NOMO-1 treated with DMSO at 0.1 percent for 48 hours (cell line): ENCODE data around the gene COA3.

ENCODE experiments used
- DNase-seq: peaks from one replicate; lab custom pipeline; 2025; ENCODE audit not compliant: unreplicated experiment; lab: John Stamatoyannopoulos, UW

COA3 gene, protein sequence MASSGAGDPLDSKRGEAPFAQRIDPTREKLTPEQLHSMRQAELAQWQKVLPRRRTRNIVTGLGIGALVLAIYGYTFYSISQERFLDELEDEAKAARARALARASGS

DNA sequence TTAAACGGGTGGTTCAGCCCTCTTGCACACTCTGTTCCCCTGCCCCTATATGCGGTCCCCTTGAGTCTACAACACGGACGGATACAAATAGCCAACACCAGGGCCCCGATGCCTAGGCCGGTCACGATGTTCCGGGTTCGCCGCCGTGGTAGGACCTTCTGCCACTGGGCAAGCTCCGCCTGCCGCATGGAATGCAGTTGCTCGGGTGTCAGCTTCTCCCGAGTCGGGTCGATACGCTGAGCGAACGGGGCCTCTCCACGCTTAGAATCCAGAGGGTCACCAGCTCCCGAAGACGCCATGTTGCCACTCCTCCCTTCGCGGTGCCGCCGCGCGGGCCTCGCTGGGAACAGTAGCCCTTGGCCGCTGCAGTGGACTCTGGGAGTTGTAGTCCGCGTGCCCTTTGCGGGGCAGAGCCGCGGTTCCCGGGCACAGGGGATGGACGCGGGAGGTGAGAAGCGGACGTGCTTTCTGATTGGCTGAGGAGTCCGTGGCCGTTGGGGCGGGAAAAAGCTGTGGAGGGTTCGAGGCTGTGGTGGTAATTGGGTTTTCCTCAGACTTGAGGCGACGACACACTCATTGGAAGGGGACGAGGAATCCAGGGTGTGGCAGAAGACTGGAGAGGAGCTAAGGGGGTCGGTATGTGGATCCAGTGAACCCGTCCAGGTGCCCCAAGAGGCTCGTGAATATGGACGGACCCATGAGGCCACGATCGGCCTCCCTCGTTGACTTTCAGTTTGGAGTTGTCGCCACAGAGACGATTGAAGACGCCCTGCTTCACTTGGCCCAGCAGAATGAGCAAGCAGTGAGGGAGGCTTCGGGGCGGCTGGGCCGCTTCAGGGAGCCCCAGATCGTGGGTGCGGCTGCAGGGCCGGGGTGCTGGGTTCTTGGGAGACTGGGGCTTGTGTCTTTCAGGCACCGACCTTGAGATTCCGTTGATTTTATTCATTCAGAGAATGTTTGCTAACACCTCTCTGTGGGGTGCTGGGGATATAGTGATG lies at the start of gene COA3, which contains the start of gene CNTD1:
COA3 (minus strand) TSS at position 322 of the 998 bp plus-strand sequence; CDS start at position 299, 23 bp downstream.
CNTD1 (plus strand) TSS at position 479 of the 998 bp plus-strand sequence; CDS start at position 686, 207 bp downstream.
- peak; percentile 74 for DNase-seq

DNA sequence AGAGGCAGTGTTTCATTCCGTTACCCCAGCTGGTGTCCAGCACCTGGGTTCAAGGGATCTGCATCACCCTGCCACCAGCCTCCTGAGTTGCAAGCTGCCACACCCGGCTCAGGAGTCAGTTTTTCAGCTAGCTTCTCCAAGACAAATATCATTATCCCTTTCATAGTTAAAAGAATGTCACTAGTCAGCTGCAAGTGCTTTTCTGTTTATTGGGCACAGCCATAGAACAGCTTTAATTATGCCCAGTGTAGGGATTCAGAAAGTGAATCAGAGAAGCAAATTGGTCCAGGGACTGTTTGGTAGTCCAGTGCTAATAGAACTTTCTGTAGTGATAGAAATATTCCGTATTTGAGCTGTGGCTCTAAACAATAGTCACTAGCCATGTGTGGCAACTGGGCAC lies 49.6 kb upstream of the COA3 start:
- DNase-seq: no peak

DNA sequence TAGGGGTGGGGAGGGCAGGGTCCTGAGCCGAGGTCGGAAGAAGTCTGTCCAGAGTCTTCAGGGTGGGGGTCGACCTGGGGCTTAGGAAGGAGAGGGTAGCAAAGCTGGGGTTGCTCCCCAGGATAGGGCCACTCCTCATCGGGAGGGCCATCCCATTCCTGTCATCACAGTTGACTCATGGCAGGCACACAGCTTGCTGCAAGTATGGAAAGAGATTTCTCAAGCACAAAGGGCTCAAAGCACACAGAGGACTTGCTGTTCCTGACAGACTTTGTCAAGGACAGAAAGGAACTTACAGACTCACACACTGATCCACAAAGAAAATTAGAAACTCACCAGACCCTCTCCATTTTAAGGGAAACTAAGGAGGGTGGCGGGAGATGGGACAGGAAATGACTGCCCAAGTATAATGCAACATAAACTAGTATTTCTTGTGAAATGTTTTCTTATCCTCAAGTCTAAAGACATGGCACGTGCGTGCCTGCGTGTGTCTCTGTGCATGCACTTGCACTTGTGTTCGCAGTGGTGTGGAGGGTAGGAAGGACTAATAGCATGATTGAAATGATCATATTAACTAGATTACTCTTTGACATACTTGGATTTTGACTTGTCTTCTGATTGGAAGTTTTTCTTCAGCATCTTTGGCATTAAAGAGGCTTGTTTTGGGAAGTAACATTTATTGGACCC lies 48.2 kb upstream of the COA3 start:
- no peak for DNase-seq

- DNase-seq: peak; percentile 30
Measured at GRCh38 chr17:42845918-42846593, 47.6 kb upstream of the COA3 start.

- no peak for DNase-seq
Measured at GRCh38 chr17:42845556-42845917, 47.0 kb upstream of the COA3 start.

DNA sequence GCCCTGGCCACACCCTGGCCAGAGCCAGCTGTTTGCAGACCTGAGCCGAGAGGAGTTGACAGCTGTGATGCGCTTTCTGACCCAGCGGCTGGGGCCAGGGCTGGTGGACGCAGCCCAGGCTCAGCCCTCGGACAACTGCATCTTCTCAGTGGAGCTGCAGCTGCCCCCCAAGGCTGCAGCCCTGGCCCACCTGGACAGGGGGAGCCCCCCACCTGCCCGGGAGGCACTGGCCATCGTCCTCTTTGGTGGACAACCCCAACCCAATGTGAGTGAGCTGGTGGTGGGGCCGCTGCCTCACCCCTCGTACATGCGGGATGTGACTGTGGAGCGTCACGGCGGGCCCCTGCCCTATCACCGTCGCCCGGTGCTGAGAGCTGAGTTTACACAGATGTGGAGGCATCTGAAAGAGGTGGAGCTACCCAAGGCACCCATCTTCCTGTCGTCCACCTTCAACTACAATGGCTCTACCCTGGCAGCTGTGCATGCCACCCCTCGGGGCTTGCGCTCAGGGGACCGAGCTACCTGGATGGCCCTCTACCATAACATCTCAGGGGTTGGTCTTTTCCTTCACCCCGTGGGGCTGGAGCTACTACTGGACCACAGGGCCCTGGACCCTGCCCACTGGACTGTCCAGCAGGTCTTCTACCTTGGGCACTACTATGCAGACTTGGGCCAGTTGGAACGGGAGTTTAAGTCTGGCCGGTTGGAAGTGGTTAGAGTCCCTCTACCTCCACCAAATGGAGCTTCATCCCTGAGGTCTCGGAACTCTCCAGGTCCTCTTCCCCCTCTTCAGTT lies 46.5 kb upstream of the COA3 start:
- DNase-seq: no peak

- DNase-seq: no peak
Measured at GRCh38 chr17:42844271-42844670, 45.8 kb upstream of the COA3 start, which contains the start of gene AOC2. Gene AOC2 (plus strand): TSS chr17:42844580. CDS start chr17:42844627, 47 bp downstream.

DNA sequence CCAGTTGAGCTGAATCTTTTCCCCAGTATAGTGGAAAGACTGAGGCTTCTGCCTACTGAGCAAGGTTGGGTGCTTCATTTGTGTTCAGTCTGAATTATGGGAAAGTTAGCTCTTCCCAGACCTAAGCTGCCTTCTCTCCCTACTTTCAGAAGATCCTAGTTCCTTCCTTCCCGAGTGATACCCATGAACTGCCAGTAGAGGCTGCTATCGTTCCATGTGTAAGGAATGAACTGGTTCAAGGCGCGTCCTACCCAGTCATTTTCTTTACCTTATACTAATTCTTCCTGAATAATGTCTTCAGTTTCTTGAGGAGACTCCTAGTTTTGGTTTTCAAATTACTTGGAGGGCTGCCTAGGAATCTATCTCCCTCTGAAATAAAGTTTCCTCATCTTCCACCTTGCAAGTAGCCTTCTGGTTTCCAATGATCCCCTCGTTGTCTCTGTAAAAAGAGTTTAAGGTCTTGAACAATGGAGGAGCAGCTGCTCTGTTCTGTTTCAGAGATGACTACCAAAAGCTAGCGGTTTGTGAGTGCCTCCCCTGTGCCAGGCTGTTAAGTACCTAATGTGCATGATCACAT lies 44.9 kb upstream of the COA3 start:
- peak; percentile 47 for DNase-seq

DNA sequence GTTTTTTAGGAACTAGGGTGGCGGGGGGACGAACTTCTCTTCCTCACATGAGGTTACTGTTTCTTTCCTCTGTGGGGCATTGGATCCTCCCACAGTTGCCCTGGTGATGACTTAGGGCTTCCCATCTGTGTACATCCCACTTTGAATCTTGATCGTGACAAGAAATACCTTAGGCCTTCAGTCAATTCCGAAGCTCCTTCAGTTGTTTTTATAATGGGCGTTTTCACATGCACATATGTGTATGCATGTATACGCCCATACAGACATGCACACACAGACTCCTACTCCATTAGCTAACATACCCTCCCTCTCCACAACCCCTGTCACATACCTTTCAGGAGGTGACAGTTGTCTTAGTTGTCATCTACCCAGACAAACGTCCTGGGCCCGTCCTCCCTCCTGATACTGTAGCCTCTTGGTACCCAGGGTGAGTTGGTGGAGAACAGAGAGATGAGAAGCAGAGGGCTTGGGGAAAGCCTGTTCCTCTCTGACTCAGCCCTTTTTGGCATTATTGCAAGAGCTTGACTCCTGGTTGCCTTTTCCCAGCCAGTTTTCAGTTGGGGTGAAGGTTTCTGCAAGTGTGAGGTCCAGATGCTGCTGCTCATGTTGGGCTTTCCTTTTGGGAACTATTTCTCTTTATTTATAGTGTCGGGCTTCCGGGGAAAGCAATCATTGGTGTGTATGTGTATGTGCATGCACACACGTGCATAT lies 43.6 kb upstream of the COA3 start:
- DNase-seq: no peak

- peak; percentile 26 for DNase-seq
Measured at GRCh38 chr17:42835732-42836131, 37.2 kb upstream of the COA3 start.

GRCh38 chr17:42833767-42834422 lies 35.4 kb upstream of the COA3 start:
- no peak for DNase-seq

GRCh38 chr17:42832934-42833766 lies 34.6 kb upstream of the COA3 start, which contains the start of gene PSME3:
Gene PSME3 (plus strand): TSS chr17:42833397. CDS start chr17:42833632, 235 bp downstream.
- peak; percentile 86 for DNase-seq

GRCh38 chr17:42832213-42832933 lies 33.9 kb upstream of the COA3 start:
- no peak for DNase-seq

DNA sequence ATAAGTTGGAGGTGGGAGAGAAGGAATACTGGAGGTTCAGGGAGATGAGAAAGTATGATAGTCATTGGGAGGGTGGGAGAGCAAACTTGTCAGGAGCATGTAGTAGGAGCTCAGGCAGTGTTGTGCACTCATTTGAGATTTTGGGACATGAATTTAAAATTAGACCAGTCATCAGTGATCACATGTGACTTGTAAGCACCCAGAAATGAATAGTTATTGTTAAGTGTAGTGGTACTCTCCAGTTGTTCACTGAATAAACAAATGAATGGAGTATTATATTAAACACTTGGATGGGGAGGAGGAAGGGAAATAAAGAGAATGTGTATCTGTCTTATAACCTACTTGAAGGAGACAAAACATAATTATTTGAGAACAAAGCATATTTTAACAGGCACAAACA lies 32.5 kb upstream of the COA3 start:
- no peak for DNase-seq

DNA sequence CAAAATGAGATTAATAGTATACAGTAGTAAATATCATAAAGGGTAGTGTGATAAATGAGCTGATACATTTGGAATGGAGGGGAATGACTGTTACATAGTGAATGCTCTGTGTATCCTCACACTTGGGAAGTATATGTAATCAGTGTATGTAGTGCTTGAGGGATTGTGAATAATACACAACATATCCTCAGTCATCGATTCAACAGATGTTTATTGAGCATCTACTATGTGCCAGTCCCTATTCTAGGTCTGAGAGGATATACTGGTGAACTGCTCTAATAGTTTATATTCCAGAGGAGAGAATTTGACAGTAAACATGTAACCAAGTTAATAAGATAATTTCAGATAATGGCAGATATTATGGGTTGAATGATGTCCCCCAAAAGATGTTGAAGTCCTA lies 29.0 kb upstream of the COA3 start:
- no peak for DNase-seq

- no peak for DNase-seq
Measured at GRCh38 chr17:42821176-42821575, 22.7 kb upstream of the COA3 start.

- DNase-seq: peak; percentile 49
Measured at GRCh38 chr17:42819939-42820535, 21.5 kb upstream of the COA3 start.
